Gastroesophageal sphincter (tissue), 4 donors: ENCODE measurements around the gene ITPKB. TPM values are rescaled to one million over a fixed set of nuclear protein-coding genes. Genes with fewer than 3 reads are reported as not detected.

Experiments used
- ATAC-seq: fragments of 150-250 bp; one replicate; pipeline ENCODE4 v1.9.1; 2016; ENCODE audit warnings: mild to moderate bottlenecking, moderate library complexity
- H3K27ac ChIP-seq, 4 donors: fragments of 200-600 bp; sonication (generic) in 3 of 4; 1 replicate in 3 of 4; 2 replicates in 1 of 4; pipeline ENCODE4 v1.5.1; 2016 to 2019
- H3K27me3 ChIP-seq: fragments of 200-600 bp; sonication (generic); one replicate; pipeline ENCODE4 v1.5.1; 2019
- H3K36me3 ChIP-seq, 2 donors: fragments of 200-600 bp; sonication (generic); one replicate each; pipeline ENCODE4 v1.5.1; 2019; ENCODE audit warnings: control low read depth in 1 of 2
- H3K4me1 ChIP-seq, 3 donors: fragments of 200-600 bp; sonication (generic); 1 replicate in 2 of 3; 2 replicates in 1 of 3; pipeline ENCODE4 v1.5.1; 2016 to 2019; ENCODE audit warnings: control low read depth in 2 of 3
- H3K4me3 ChIP-seq, 2 donors: fragments of 200-600 bp; sonication (generic); one replicate each; pipeline ENCODE4 v1.5.1; 2019; ENCODE audit warnings: mild to moderate bottlenecking in 1 of 2, moderate library complexity in 1 of 2
- H3K9me3 ChIP-seq, 3 donors: fragments of 200-600 bp; sonication (generic); one replicate each; pipeline ENCODE4 v1.5.1; 2017 to 2019; ENCODE audit warnings: control low read depth in 2 of 3
- EP300 ChIP-seq: sonication (generic); formaldehyde crosslinking; IDR thresholded peaks from one replicate; pipeline ENCODE4 v1.6.1; 2017; ENCODE audit warnings: antibody characterized with exemption, mild to moderate bottlenecking
- POLR2A ChIP-seq, 2 donors: fragments of 450-650 bp; IDR thresholded peaks; one replicate each; pipeline ENCODE4 v1.6.1; 2017; ENCODE audit warnings: antibody characterized with exemption in 2 of 2, mild to moderate bottlenecking in 2 of 2, moderate library complexity in 1 of 2
- POLR2AphosphoS5 ChIP-seq: sonication (generic); formaldehyde crosslinking; IDR thresholded peaks from one replicate; pipeline ENCODE4 v1.6.1; 2017; ENCODE audit warnings: antibody characterized with exemption
- WGBS, 2 donors: methylation state at CpG; one replicate each; pipeline ENCODE4 v1.1.5; 2018; ENCODE audit warnings: low coverage in 1 of 2; 5-methylcytosine and 5-hydroxymethylcytosine counted together
- total RNA-seq, 4 donors: library from RNA; depleted of rRNA; stranded (reverse); fragments of >200 nt; gene quantifications; one replicate each; pipeline ENCODE4 v1.1.0, GENCODE V29; 2016
- TF ChIP-seq, protein P1 (sequence below), 4 experiments: fragments of 200-600 bp in 2 of 4; fragments of 450-650 bp in 2 of 4; sonication (generic) in 1 of 4; IDR thresholded peaks; one replicate each; pipeline ENCODE4 v1.5.1; 2017 to 2019; ENCODE audit warnings: antibody characterized with exemption in 4 of 4, mild to moderate bottlenecking in 2 of 4, moderate library complexity in 2 of 4

The ITPKB gene
- total RNA-seq, 4 donors from 2014 or later: 75.0 to 184 (median 94.2) TPM

DNA sequence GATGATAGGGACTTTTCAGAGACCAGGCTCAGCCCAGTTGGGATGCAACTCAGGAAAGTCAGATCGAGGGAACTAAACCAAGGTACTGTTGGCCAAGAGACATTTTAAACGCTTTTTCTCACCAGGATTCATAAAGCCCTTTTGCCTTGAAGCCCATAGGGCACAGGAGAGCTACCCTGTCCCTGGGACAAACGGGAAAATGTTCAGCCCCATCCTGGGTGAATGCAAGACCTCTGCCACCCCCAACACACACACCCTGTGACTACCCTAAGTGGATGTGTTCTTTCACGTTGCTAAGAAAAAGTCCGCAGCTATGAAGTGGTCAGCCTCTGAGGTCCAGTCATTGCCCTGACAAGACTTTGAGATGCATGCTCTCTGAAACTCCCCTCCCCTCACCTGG is 58.4 kb downstream of the ITPKB start:
- H3K4me1 ChIP-seq: peaks cover 0 to 73% (median 30%) of the 10 kb centered on the region in 3 donors
- no peaks in the 10 kb centered on the region for H3K9me3 ChIP-seq

DNA sequence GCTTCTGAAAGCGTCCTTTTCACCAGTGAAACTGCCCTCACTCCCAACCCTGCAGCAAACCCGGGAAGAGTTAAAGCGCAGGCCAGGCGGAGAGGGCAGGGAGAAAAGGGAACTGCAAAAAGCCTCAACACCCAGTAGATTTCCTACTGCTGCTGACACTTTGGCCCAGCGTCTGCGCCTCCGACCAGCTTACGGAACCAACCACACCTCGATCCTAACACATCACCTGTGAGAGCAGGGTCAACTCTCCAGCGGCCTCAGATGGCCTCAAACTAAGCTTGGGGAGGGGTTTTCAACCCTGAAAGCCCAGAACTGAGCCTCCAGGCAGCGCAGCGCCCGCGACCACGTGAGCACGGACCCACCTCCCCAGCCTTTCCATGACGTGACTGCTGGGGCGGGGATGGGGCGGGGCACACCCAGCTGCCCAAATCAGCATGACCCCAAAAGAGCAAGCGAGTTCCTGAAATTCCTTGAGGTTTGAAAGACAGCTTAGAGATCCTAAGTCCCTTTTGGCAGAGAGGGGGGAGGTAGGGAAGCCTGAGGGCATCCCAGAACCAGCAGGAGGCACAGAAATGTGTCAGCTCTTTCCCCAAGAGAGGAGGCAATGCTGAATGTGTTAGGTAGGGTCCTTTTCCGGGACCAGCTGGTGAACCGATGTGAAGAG is 59.1 kb downstream of the ITPKB start:
- 0 to 4% methylated on average over 6 to 20 of the region's 22 CpGs for whole genome bisulfite sequencing, 2 donors
- H3K36me3 ChIP-seq: no peaks in the 10 kb centered on the region
- no peaks in the 10 kb centered on the region for H3K27me3 ChIP-seq
- H3K4me1 ChIP-seq: peaks cover 0 to 71% (median 28%) of the 10 kb centered on the region in 3 donors
- H3K9me3 ChIP-seq: no peaks in the 10 kb centered on the region
- peak overlapping the region; percentile 11 to 53 for H3K4me3 ChIP-seq
- TF ChIP-seq POLR2AphosphoS5 (peak; percentile 85), EP300 (no peak), POLR2A (IDR thresholded peaks at IDR 0.05) (peak; percentile 41 to 69)
- TF ChIP-seq, protein P1, sequence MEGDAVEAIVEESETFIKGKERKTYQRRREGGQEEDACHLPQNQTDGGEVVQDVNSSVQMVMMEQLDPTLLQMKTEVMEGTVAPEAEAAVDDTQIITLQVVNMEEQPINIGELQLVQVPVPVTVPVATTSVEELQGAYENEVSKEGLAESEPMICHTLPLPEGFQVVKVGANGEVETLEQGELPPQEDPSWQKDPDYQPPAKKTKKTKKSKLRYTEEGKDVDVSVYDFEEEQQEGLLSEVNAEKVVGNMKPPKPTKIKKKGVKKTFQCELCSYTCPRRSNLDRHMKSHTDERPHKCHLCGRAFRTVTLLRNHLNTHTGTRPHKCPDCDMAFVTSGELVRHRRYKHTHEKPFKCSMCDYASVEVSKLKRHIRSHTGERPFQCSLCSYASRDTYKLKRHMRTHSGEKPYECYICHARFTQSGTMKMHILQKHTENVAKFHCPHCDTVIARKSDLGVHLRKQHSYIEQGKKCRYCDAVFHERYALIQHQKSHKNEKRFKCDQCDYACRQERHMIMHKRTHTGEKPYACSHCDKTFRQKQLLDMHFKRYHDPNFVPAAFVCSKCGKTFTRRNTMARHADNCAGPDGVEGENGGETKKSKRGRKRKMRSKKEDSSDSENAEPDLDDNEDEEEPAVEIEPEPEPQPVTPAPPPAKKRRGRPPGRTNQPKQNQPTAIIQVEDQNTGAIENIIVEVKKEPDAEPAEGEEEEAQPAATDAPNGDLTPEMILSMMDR (IDR thresholded peaks at IDR 0.05): peak in 1 of 4 experiments; percentile 22
- ATAC-seq: peak; percentile 88
- peak overlapping the region in 2 of 4 donors; percentile 62 to 89 for H3K27ac ChIP-seq

More for the DNA sequence above, 58.4 kb downstream of the ITPKB start:
- no peak for ATAC-seq
- peak overlapping the region in 2 of 4 donors; percentile 62 to 89 for H3K27ac ChIP-seq
- peak overlapping the region; percentile 11 to 53 for H3K4me3 ChIP-seq
- no peaks in the 10 kb centered on the region for H3K36me3 ChIP-seq
- TF ChIP-seq POLR2A (IDR thresholded peaks at IDR 0.05): no peak
- TF ChIP-seq EP300: no peak
- TF ChIP-seq POLR2AphosphoS5: no peak
- TF ChIP-seq, protein P1 (IDR thresholded peaks at IDR 0.05): no peak
- 0 to 10% methylated on average over 2 of the region's 5 CpGs for WGBS, 2 donors
- no peaks in the 10 kb centered on the region for H3K27me3 ChIP-seq

DNA sequence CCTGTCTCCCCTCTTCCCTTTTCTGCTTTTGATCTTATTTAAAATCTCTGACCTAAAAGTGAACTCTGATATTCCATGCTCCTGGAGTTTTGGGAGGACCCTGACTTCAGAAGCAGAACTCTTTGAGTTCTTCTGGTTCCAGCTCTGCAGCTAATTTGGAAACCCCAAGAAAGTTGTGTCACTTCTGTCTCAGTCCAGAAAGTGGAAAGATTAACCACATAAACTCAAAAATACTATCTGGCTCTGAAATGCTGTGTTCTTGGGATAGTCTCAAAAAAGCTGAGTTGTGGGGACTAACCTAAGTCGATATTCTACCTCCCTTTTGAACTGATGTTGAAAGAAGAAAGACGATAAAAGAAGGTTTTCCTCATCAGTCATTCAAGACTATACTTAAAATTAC is 59.8 kb downstream of the ITPKB start:
- H3K36me3 ChIP-seq: no peaks in the 10 kb centered on the region
- H3K9me3 ChIP-seq: no peaks in the 10 kb centered on the region
- no peak for ATAC-seq
- H3K4me3 ChIP-seq: peak overlapping the region in 1 of 2 donors; percentile 53
- 2 to 13% methylated on average over 2 of the region's 2 CpGs for WGBS, 2 donors
- TF ChIP-seq POLR2AphosphoS5 (no peak), EP300 (no peak), POLR2A (IDR thresholded peaks at IDR 0.05) (no peak)
- TF ChIP-seq, protein P1 (IDR thresholded peaks at IDR 0.05): no peak
- H3K4me1 ChIP-seq: peaks cover 0 to 66% (median 32%) of the 10 kb centered on the region in 3 donors
- H3K27me3 ChIP-seq: no peaks in the 10 kb centered on the region
- H3K27ac ChIP-seq: peak overlapping the region in 2 of 4 donors; percentile 62 to 89

DNA sequence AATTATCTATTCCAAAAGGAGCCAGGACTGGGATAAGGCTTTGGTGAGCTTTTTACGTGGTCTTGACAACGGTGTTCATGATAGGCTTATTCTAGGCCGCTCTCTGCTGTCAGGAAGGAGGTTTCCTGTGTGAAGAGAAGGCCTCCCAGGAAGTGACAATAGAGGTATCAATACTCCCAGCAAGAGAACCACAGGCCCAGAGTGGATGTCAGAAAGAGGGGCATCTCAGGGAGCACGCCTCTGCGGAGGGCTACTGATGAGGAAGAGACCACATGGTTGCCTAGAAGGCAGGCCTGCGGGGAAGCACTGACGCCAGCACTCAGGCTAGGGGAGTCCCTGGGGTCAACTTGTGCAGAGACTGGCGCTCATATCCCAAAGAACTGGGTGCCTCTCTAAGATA is 60.4 kb downstream of the ITPKB start:
- H3K9me3 ChIP-seq: no peaks in the 10 kb centered on the region
- H3K36me3 ChIP-seq: no peaks in the 10 kb centered on the region
- no peaks in the 10 kb centered on the region for H3K27me3 ChIP-seq
- peaks cover 0 to 62% (median 32%) of the 10 kb centered on the region in 3 donors for H3K4me1 ChIP-seq
- TF ChIP-seq, protein P1 (IDR thresholded peaks at IDR 0.05): no peak
- TF ChIP-seq POLR2A (IDR thresholded peaks at IDR 0.05) (no peak), EP300 (no peak), POLR2AphosphoS5 (no peak)
- no peak for ATAC-seq
- WGBS, 2 donors: 55 to 56% methylated on average over 2 to 5 of the region's 8 CpGs
- H3K4me3 ChIP-seq: no peak overlapping the region
- H3K27ac ChIP-seq: peak overlapping the region in 2 of 4 donors; percentile 62 to 89

DNA sequence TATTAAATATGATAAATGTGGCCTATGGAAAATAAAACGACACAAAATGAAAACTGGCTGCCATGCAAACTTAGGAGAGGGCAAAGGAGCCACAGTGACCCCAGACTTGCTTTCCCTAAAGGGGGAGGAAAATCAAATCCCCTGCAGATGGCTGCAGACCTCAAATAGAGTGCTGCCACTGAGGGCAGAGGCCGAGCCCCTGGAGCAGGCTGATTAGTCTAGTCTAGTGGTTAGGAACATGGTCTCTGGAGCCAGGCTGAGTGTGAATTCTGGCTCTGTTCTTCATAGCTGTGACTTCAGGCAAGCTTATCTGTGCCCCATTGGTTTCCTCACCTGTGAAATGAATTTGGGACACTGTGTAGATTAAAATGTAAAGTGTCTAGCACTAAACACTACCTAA is 60.8 kb downstream of the ITPKB start:
- H3K36me3 ChIP-seq: no peaks in the 10 kb centered on the region
- H3K4me1 ChIP-seq: peaks cover 0 to 62% (median 32%) of the 10 kb centered on the region in 3 donors
- no peak overlapping the region for H3K4me3 ChIP-seq
- no peaks in the 10 kb centered on the region for H3K9me3 ChIP-seq
- H3K27me3 ChIP-seq: no peaks in the 10 kb centered on the region
- WGBS, 2 donors: 51 to 68% methylated on average over 2 of the region's 2 CpGs
- no peak for ATAC-seq
- H3K27ac ChIP-seq: peak overlapping the region in 2 of 4 donors; percentile 62 to 89
- TF ChIP-seq POLR2A (IDR thresholded peaks at IDR 0.05) (no peak), POLR2AphosphoS5 (no peak), EP300 (no peak)
- TF ChIP-seq, protein P1 (IDR thresholded peaks at IDR 0.05): no peak
